Measurements from ENCODE around the gene ZIC5.
A peak's percentile ranks its signal among the peaks of the same experiment; 100 is the strongest.

Gene ZIC5

GRCh38 chr13:99930925-99931324 is 40.6 kb downstream of the ZIC5 start:
- DNase-seq (ENCODE audit: low read depth) = no peak

- DNase-seq (ENCODE audit: low read depth) = no peak
These were observed 41.7 kb downstream of the ZIC5 start for GRCh38 chr13:99929866-99930265.

DNA sequence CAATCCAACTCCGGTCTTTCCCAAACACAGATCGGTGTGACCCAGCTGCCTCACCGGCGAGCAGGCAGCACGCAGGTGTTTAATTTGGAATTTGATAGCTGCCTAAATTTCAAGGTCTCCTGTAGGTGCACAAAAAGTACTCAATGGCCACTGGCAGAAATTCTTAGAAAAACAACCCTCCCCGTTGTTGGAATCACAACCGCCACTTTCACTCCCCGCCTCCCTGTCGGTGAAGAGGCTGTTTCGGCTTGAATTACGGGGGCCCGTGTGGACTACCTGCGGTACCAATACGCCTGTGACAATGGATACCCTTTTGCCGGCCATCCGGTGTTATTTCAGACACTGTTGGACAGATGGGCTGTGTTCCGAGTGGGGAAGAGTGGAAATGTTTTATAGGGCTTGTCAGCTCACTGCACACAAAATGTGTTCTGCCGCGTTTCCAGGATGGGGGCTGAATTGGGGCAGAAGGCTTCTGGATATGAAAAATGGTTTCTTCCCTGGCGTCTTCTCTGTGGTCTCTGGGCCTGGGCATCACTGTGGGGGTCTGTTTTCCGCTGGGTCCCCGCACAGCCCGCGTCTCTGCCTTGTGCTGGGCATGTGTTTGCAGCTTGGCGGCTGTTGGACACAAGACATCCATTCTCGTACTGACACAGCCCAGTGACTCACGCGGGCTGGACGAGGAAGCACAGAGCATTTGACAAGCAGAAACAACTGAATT is 45.4 kb downstream of the ZIC5 start:
- peak; percentile 6 for DNase-seq (ENCODE audit: low read depth)

GRCh38 chr13:99923877-99924582 is 47.5 kb downstream of the ZIC5 start:
- no peak for DNase-seq (ENCODE audit: low read depth)

DNA sequence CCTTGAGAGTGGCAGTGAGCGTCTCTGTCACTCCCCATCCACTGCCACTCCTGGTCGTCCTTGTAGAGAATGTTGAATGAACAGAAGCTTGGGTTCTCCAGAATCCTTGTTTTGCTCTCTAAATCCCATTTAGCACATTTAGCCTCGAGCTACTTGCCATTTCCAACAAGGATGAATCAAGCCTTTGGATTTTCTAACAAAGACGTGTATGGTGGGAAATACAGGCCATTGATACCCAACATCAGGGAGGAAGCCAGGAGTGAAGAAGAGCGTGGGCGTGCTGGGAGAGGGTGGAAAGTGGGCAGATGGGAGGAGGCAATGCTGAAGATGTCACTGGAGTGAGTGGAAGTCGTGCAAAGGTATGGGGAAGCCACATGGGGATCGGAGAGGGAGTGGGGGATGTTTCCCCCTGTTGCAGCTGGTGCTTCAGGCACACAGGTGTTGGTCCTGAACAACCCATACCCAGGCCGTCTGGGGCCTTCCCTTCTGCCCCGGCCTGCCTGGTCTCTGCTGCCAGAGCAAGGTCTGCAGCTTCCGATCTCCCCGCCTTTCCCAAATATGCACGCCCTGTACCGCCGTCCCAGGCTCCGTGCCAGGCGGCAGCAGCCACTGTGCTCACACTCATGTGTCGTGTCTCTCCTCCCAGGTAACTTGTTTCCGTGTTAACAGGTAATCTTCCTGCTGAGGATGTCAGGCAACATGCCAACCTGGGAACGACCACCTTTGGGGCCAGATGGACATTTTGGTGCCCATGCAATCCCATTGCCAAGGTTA is 48.7 kb downstream of the ZIC5 start:
- DNase-seq (ENCODE audit: low read depth) = no peak

- no peak for DNase-seq (ENCODE audit: low read depth)
These were observed 52.4 kb downstream of the ZIC5 start for GRCh38 chr13:99919132-99919531.

GRCh38 chr13:99916366-99917103 is 55.0 kb downstream of the ZIC5 start:
- DNase-seq (ENCODE audit: low read depth) = peak; percentile 72

DNA sequence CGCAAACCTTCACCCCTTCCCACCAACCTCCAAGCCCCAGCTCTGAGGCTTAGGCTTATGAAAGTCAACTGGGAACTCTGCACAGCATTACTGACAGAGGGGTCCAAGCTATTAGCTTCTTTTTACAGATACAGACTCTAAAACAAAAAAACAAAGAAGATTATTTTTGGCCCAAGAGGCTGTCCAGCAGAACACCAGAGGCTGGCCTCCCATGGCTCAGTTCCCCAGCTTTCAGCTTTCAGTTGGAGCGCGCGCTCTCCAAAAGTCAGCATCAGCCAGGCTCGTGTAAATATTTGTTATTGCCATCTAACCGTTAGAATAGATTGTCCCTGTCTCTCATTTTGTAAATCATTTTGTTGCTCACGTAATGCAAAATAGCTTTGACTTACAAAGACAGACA is 58.4 kb downstream of the ZIC5 start:
- no peak for DNase-seq (ENCODE audit: low read depth)

Measured in amniotic epithelial cell (primary cell).